Pancreas (tissue), 10 donors: Measurements from ENCODE around the gene TWNK. TPM values are rescaled to one million over a fixed set of nuclear protein-coding genes. Genes with fewer than 3 reads are reported as not detected.

Experiments used
- ATAC-seq, 4 donors: fragments of 200-7000 bp; cut with Tn5 transposase; one replicate each; pipeline versions ENCODE4 v1.8.0 to v1.9.1; 2020; ENCODE audit warnings: mild to moderate bottlenecking in 4 of 4, moderate library complexity in 4 of 4
- DNase-seq, 6 donors: peaks; one replicate each; pipeline ENCODE4 v3.0.0-alpha.2; 2020
- FAIRE-seq: peaks from 2 replicates; lab custom pipeline; 2012; peaks lifted over from hg19 to GRCh38; lab: Jason Lieb, UNC
- H3K27ac ChIP-seq, 4 donors: fragments of 200-600 bp; sonication (generic); 1 replicate in 3 of 4; 2 replicates in 1 of 4; pipeline versions ENCODE4 v1.5.0 to v1.8.0; 2020
- H3K27me3 ChIP-seq, 4 donors: fragments of 200-600 bp; one replicate each; pipeline ENCODE4 v1.8.0; 2021
- H3K36me3 ChIP-seq, 3 donors: fragments of 200-600 bp; sonication (generic) in 1 of 3; one replicate each; pipeline versions ENCODE4 v1.5.0 to v1.8.0; 2020 to 2021
- H3K4me1 ChIP-seq, 3 donors: fragments of 200-600 bp; one replicate each; pipeline ENCODE4 v1.8.0; 2021
- H3K4me3 ChIP-seq, 4 donors: fragments of 200-600 bp; sonication (generic) in 2 of 4; one replicate each; pipeline versions ENCODE4 v1.5.0 to v1.8.0; 2020 to 2021
- H3K9me3 ChIP-seq, 4 donors: fragments of 200-600 bp; one replicate each; pipeline ENCODE4 v1.8.0; 2021
- WGBS, 2 donors: extraction: QIAGEN DNeasy Blood & Tissue Kit; methylation state at CpG; one replicate each; pipeline ENCODE4 v1.1.7; 2013; 5-methylcytosine and 5-hydroxymethylcytosine counted together
- intact Hi-C, 3 donors: fragments of 100-400 bp; cut with DNase I; formaldehyde crosslinking; loops; one replicate each; pipeline versions ENCODE4 v1.11.1 to v1.14.2; 2022
- polyA plus RNA-seq, 2 donors: library from polyadenylated mRNA; stranded (reverse); fragments of 200-250 nt; gene quantifications; one replicate each; pipeline ENCODE4 v1.2.3, GENCODE V29; 2013
- total RNA-seq, 6 donors: library from RNA; stranded (reverse); fragmentation: NEBNext Ultra II Directional in 4 of 6; extraction: Animal tissue kit (Norgen Biotek cat#: 25700) in 4 of 6; gene quantifications; one replicate each; pipeline versions ENCODE4 v1.2.1 to v1.2.4, GENCODE V29; 2021 to 2023
- TF ChIP-seq, protein P1 (sequence below), 4 donors: fragments of 200-600 bp; sonication (generic) in 3 of 4; IDR thresholded peaks; one replicate each; pipeline versions ENCODE4 v1.5.0 to v1.8.0; 2021; ENCODE audit warnings: antibody characterized with exemption in 4 of 4
- donor health status: healthy with polysubstance abuse.
- donor health status: DM: no; HTN: no; CAD: no; lungs with moderate emphysema.
- donor health status: DM: no; HTN: no; CAD: no.
- donor health status: control.
- donor health status: control.
- donor health status: Bipolar disorder and iron deficiency.
- donor health status: DM: yes; HTN: yes; CAD: no.
- donor health status: DM: no; HTN: no; CAD: no.
- donor health status: DM: no; HTN: no; CAD: no.
- donor health status: DM: yes; HTN: yes; CAD: no.

Gene TWNK
- total and polyA plus RNA-seq, 8 donors = 1.7 to 5.4 (median 3.3) TPM

DNA sequence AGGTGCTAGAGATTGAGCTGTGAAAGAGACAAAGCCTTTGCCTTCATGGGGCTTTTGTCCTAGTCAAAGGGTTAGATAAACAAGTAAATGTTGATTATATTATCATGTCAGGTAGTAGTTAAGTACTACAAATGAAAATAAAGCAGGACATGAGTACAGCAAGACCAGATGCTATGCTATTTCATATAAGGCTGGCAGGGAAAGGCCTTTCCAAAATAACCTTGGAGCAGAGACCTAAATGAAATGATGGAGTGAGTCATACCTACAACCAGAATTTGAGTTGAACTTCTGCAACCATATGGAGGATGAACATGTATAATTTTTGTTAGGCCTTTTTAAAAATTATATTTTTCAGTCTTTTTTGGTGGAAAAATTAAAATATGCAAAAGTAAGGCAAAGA, 41.6 kb upstream of the TWNK start:
- no peak overlapping the region for H3K4me3 ChIP-seq
- H3K4me1 ChIP-seq = no peaks in the 10 kb centered on the region
- TF ChIP-seq, protein P1, sequence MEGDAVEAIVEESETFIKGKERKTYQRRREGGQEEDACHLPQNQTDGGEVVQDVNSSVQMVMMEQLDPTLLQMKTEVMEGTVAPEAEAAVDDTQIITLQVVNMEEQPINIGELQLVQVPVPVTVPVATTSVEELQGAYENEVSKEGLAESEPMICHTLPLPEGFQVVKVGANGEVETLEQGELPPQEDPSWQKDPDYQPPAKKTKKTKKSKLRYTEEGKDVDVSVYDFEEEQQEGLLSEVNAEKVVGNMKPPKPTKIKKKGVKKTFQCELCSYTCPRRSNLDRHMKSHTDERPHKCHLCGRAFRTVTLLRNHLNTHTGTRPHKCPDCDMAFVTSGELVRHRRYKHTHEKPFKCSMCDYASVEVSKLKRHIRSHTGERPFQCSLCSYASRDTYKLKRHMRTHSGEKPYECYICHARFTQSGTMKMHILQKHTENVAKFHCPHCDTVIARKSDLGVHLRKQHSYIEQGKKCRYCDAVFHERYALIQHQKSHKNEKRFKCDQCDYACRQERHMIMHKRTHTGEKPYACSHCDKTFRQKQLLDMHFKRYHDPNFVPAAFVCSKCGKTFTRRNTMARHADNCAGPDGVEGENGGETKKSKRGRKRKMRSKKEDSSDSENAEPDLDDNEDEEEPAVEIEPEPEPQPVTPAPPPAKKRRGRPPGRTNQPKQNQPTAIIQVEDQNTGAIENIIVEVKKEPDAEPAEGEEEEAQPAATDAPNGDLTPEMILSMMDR (IDR thresholded peaks at IDR 0.05) = no peak
- no peaks in the 10 kb centered on the region for H3K27me3 ChIP-seq
- DNase-seq (no peak), ATAC-seq (no peak), FAIRE-seq (no peak)
- intact Hi-C loops = no loop called here
- H3K36me3 ChIP-seq = peaks cover 7 to 80% (median 12%) of the 10 kb centered on the region in 3 donors
- no peaks in the 10 kb centered on the region for H3K9me3 ChIP-seq
- no peak overlapping the region for H3K27ac ChIP-seq

- TF ChIP-seq, protein P1 (IDR thresholded peaks at IDR 0.05) = no peak
- 77 to 83% methylated on average over 3 of the region's 3 CpGs for WGBS, 2 donors
- no peaks in the 10 kb centered on the region for H3K27me3 ChIP-seq
- H3K4me1 ChIP-seq = no peaks in the 10 kb centered on the region
- FAIRE-seq (no peak), ATAC-seq (no peak), DNase-seq (no peak)
- peaks cover 7 to 72% (median 11%) of the 10 kb centered on the region in 3 donors for H3K36me3 ChIP-seq
- H3K4me3 ChIP-seq = no peak overlapping the region
- intact Hi-C loops = no loop called here
- H3K27ac ChIP-seq = no peak overlapping the region
- H3K9me3 ChIP-seq = no peaks in the 10 kb centered on the region
Observed at GRCh38 chr10:100948916-100949315, 38.4 kb upstream of the TWNK start.

DNA sequence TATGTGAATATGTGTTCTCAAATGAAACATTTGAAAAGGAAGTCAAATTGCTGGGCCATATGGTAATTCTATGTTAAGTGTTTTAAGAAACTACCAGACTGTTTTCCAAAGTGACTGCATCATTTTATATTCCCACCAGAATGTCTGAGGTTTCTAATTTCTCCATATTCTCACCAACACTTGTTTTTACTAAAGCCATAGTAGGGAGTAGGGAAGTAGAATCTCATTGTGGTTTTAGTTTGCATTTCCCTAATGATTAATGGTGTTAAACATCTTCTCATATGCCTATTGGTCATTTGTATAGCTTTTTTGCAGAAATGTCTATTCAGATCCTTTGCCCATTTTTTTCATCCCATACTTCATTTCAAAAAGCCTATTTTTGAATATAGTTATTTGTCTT, 27.1 kb upstream of the TWNK start:
- Histone ChIP-seq H3K4me3 (no peak overlapping the region), H3K9me3 (no peaks in the 10 kb centered on the region), H3K27ac (no peak overlapping the region), H3K36me3 (peaks cover 0 to 11% (median 8%) of the 10 kb centered on the region in 3 donors), H3K4me1 (no peaks in the 10 kb centered on the region), H3K27me3 (no peaks in the 10 kb centered on the region)
- intact Hi-C loops = no loop called here
- ATAC-seq (no peak), FAIRE-seq (no peak), DNase-seq (no peak)
- TF ChIP-seq, protein P1 (IDR thresholded peaks at IDR 0.05) = no peak

DNA sequence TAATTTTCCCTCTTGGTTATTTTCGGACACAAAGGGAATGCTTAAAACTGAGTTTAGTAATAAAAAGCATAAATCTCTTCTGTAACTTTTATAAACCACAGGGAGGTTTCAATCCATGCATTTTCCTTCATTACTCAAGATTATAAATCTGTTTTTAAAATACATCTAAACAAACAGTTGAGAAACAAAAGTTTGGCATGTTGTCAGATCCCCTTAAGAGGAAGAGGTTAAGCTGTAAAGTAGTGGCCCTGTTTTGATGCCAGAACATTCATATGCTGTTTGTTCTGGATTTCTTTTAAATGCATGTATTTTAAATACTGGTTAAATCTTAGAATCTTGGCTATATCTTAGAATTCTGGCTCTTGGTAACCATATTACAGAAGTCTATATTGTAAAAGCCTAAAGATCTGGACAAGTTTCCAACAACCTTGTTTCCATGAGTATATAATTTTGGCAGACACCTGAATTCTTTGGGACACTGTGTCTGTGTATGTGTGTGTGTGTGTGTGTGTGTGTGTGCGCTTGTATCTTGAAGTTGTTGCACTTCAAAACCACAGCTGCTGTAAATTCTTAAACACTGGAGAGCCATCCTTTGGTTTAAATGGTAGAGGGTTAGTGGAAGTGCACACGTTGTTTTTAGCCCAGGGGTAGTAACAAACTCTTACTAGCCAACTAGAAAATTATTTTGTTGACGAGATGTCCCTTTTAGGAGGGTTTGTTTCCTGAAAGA, 24.8 kb upstream of the TWNK start:
- Histone ChIP-seq H3K27me3 (no peaks in the 10 kb centered on the region), H3K9me3 (no peaks in the 10 kb centered on the region), H3K4me1 (no peaks in the 10 kb centered on the region), H3K4me3 (no peak overlapping the region), H3K27ac (no peak overlapping the region), H3K36me3 (peaks cover 0 to 11% (median 0%) of the 10 kb centered on the region in 3 donors)
- ATAC-seq (no peak), FAIRE-seq (no peak), DNase-seq (no peak)
- intact Hi-C loops = no loop called here
- TF ChIP-seq, protein P1 (IDR thresholded peaks at IDR 0.05) = no peak
- whole genome bisulfite sequencing, 2 donors = 82 to 85% methylated on average over 4 of the region's 4 CpGs

DNA sequence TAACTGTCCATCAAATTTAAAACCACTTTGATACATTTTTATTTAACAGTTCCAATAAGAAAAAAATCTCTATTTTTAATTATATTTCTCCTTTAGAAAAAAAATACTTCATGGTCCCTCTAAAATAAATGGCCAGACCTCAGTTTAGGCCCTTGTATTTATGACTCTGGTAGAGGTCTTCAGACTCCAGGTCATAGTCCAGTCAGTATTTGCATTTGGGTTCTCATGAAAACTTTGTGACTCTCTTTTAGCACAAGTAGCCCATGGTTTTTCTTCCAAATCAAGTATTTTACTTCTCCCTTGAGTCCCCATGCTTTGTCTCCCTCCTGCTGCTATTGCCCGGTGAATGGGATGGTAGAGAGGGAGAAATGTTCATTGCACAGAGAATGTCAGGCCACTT, 23.5 kb upstream of the TWNK start:
- Histone ChIP-seq H3K9me3 (no peaks in the 10 kb centered on the region), H3K27me3 (no peaks in the 10 kb centered on the region), H3K36me3 (peaks cover 0 to 11% (median 0%) of the 10 kb centered on the region in 3 donors), H3K27ac (no peak overlapping the region), H3K4me3 (no peak overlapping the region), H3K4me1 (peaks cover 0 to 5% (median 0%) of the 10 kb centered on the region in 3 donors)
- DNase-seq = no peak
- WGBS, 2 donors = 95 to 98% methylated on average over 1 of the region's 1 CpG
- no peak for ATAC-seq
- intact Hi-C loops = no loop called here
- TF ChIP-seq, protein P1 (IDR thresholded peaks at IDR 0.05) = no peak
- FAIRE-seq = no peak
